Ramos (cell line): Measurements from ENCODE around the gene RABL6.
"Not testable (repeated sequence)": the region's sequence is repeated elsewhere in the genome, so short reads cannot be mapped to it uniquely, and the experiment has no call there.

Source experiments
- in situ Hi-C: fragments of 300-500 bp; cut with MboI; formaldehyde crosslinking; loops from one replicate; pipeline ENCODE4 v1.14.3; 2022; ENCODE audit warnings: low sequenced_read_pairs; ENCODE audit not compliant: unreplicated experiment

Gene RABL6

GRCh38 chr9:136831002-136831719, 23.4 kb downstream of the RABL6 start:
- in situ Hi-C loops = no loop called here

DNA sequence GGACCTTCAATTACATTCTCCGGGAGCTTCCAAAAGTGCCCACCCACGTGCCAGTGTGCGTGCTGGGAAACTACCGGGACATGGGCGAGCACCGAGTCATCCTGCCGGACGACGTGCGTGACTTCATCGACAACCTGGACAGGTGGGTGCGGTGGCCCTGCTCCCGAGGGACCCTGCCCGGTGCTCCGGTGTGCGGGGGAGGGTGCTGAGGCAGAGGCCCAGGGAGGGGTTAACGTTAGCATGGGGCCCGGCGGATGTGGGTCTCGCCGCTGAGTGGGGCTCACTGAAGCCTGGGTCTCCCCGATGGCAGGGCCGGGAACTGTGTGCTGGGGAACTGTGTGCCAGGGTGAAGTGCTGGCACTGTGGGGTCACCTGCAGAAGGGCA, 24.0 kb downstream of the RABL6 start:
- in situ Hi-C loops = no loop called here

GRCh38 chr9:136832581-136832980, 24.8 kb downstream of the RABL6 start:
- in situ Hi-C loops = no loop called here

DNA sequence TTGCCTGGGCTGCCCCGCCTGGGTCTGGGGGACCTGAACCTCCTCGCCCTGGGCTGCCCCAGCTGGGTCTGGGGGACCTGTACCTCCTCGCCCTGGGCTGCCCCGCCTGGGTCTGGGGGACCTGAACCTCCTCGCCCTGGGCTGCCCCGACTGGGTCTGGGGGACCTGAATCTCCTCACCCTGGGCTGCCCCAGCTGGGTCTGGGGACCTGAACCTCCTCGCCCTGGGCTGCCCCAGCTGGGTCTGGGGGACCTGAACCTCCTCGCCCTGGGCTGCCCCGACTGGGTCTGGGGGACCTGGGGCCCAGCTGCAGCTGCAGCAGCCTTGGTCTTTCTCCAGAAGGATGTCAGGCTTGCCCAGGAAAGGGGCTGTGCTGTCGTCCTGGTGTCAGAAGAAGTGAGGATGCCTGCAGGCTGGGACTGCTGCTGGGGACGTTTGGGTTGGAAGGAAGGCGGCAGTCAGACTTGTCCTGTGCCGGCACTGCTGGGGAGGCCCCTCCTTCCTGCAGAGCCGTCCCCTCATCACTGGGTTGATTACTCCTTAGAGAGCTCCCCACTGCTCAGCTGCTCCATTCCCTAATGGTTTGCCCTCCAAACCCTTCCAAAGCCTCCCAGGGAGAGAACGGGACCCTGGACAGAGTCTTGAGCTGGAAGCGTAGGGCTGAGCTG, 25.8 kb downstream of the RABL6 start:
- in situ Hi-C loops = not testable (repeated sequence)

GRCh38 chr9:136835162-136835931, 27.6 kb downstream of the RABL6 start:
- in situ Hi-C loops = no loop called here

DNA sequence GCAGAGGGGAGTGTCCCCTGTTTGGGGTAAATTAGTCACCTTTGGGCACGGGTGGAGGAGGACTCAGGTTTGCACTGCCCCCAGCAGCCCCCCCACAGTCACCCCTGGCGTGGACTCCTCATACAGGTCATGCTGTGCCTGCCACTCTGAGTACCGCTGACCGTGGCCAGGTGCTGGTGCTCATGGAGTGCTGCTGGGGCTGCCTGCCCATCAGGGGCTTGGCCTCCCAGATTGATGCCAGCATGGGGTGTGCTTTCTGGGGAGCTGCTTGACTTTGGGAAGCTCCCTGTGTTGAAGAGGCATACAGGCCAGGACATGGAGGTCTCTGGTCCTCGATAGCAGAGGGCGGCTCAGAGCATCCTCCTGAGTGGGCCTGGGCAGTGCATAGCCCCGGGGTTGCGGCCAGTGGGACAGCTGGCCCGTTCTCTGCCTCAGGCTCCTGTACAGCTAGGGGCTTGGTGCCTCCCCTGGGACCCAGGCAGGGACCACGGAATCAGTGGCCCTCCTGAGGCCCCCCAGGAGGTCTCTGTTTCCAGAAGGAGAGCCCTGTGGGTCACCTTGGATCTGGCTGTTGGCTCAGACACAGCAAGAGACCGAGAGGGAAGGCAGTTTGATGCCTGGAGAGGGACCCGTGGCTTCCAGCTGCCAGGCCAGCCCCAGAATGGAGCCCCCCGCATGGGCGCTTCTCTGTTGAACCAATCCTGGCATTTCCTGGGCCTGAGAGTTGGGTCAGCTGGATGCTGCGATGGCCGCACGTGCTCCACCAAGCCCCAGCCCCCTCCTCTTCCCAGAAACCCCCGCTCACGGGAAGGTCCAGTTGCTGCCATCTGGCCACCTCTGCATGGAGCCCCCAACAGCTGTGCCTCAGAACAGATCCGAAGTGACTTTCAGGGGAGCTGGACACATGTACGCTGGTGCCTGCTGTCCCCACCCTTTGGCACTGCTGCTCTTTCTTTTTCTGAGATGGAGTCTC, 28.5 kb downstream of the RABL6 start:
- in situ Hi-C loops = no loop called here

- in situ Hi-C loops = no loop called here
These were observed 29.6 kb downstream of the RABL6 start for GRCh38 chr9:136837146-136837855.

- in situ Hi-C loops = not testable (repeated sequence)
These were observed 30.1 kb downstream of the RABL6 start for GRCh38 chr9:136837856-136838277.

GRCh38 chr9:136838314-136839228, 30.8 kb downstream of the RABL6 start:
- in situ Hi-C loops = no loop called here

DNA sequence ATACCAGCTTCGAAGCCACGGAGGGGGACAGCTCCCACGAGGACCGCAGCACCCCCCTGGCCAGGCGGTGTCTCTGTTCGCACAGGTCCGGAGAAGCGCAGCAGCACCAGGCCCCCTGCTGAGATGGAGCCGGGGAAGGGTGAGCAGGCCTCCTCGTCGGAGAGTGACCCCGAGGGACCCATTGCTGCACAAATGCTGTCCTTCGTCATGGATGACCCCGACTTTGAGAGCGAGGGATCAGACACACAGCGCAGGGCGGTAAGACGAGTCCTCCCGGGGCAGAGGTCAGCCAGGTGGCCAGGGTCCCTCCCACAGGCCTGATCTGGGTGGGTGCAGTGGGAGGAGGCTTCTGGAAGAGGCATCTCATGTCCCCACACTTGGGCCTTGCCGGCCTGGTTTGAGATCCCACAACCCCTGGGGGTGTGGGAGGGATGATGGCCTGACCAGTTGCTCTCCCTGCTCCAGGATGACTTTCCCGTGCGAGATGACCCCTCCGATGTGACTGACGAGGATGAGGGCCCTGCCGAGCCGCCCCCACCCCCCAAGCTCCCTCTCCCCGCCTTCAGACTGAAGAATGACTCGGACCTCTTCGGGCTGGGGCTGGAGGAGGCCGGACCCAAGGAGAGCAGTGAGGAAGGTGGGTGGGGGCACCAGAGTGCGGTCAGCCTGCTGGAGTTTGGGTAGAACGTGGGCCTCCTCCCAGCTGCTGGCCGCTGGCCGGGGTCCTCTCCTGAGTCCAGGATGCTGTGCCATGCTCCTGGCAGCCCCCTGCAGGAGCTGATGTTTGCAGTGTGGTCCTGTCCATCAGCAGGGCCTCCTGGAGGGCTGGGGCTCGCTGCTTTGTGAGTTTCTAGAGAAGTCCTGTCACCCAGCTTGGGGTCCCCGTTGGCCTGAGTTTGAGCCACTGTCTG, 31.7 kb downstream of the RABL6 start:
- in situ Hi-C loops = no loop called here

DNA sequence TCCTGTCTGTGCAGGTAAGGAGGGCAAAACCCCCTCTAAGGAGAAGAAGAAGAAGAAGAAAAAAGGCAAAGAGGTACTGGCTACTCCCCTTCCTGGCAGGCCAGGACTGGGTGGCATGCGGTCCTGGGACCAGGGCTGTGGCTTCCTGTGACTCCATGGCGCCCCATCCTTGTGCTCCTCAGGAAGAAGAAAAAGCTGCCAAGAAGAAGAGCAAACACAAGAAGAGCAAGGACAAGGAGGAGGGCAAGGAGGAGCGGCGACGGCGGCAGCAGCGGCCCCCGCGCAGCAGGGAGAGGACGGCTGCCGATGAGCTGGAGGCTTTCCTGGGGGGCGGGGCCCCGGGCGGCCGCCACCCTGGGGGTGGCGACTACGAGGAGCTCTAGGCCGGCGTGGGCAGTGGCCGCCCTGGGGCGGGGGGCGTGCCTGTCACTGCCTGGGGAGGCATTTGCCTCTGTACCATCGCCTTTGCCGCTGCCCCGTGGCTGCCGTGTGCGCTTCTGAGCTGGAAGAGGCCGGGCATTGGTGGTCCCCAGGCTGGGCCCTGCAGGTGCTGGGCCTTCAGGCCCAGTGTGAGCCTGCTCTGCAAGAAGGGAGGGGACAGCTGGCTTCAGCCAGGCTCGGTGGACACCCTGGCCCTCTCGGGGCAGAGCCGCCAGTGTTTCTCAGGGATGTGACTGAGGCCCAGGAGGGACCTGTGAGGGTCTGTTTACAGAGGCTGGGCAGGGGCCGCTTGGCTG, 32.6 kb downstream of the RABL6 start:
- in situ Hi-C loops = no loop called here

DNA sequence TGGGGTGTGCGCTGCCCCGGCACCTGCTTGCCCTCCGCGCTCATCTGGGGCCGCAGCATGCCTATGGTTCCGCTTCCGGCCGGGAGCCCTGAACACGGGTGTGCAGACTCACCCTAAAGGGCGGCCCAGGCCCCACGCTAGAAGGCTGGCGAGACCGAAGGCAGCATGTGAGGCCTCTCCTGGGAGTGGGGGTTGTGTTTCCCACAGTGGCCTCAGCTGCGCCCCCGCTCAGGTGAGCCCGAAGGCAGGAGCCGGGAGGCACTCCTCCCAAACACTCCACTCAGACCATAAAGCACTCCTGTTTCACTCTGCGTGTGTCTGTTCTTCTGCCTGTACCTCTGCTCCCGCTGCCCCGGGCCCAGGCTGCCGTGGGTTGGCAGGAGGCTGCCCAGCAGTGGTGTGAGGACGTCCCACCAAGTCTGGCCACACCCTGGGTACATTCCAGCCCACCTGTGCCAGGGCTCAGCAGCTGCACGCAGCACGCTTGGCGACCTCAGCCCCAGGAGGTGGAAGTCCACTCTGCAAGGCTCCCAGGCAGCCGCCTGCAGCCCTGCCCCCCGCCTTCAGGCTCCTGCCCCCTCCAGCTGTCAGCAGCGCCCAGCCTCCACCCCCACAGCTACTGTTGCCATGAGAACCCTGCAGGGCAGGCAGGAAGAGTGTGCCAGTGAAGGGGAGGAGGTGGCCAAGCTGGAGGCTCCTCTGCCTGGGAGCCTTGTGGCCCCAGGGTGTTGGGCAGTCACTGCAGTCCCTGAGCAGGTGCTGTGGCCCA, 33.3 kb downstream of the RABL6 start:
- in situ Hi-C loops = no loop called here

- in situ Hi-C loops = not testable (repeated sequence)
These were observed 34.1 kb downstream of the RABL6 start for GRCh38 chr9:136841646-136842379.

- in situ Hi-C loops = not testable (repeated sequence)
These were observed 34.7 kb downstream of the RABL6 start, which contains the start of gene AJM1 for GRCh38 chr9:136842380-136842948. Gene AJM1 (plus strand): TSS chr9:136842478. CDS start chr9:136844415, 1,937 bp downstream.
